Esophagus muscularis mucosa (tissue), 4 donors: ENCODE results near the gene ERVV-1.

Experiments
- CTCF ChIP-seq, 3 experiments: fragments of 200-600 bp in 2 of 3; fragments of 450-650 bp in 1 of 3; sonication (generic) in 2 of 3; IDR thresholded peaks; one replicate each; pipeline ENCODE4 v1.5.1; 2017 to 2019; ENCODE audit warnings: antibody characterized with exemption in 3 of 3, mild to moderate bottlenecking in 2 of 3, moderate library complexity in 1 of 3
- EP300 ChIP-seq: sonication (generic); formaldehyde crosslinking; IDR thresholded peaks from one replicate; pipeline ENCODE4 v1.6.1; 2017; ENCODE audit warnings: antibody characterized with exemption
- POLR2A ChIP-seq: fragments of 450-650 bp; IDR thresholded peaks from one replicate; pipeline ENCODE4 v1.6.1; 2017; ENCODE audit warnings: antibody characterized with exemption, moderate library complexity, mild to moderate bottlenecking, low read depth

GRCh38 chr19:53057904-53058580, 44.3 kb downstream of the ERVV-1 start:
- no peak for TF ChIP-seq CTCF (IDR thresholded peaks at IDR 0.05)
- no peak for TF ChIP-seq EP300
- TF ChIP-seq POLR2A: no peak
